ENCODE measurements around the gene HOXA3.

GRCh38 chr7:27126596-27127327 is 25.6 kb downstream of the HOXA3 start:
- TF ChIP-seq POLR2A (IDR thresholded peaks at IDR 0.05) (no peak), EP300 (IDR thresholded peaks at IDR 0.05) (no peak), POLR2AphosphoS5 (IDR thresholded peaks at IDR 0.05) (no peak)
- TF ChIP-seq, protein P1, sequence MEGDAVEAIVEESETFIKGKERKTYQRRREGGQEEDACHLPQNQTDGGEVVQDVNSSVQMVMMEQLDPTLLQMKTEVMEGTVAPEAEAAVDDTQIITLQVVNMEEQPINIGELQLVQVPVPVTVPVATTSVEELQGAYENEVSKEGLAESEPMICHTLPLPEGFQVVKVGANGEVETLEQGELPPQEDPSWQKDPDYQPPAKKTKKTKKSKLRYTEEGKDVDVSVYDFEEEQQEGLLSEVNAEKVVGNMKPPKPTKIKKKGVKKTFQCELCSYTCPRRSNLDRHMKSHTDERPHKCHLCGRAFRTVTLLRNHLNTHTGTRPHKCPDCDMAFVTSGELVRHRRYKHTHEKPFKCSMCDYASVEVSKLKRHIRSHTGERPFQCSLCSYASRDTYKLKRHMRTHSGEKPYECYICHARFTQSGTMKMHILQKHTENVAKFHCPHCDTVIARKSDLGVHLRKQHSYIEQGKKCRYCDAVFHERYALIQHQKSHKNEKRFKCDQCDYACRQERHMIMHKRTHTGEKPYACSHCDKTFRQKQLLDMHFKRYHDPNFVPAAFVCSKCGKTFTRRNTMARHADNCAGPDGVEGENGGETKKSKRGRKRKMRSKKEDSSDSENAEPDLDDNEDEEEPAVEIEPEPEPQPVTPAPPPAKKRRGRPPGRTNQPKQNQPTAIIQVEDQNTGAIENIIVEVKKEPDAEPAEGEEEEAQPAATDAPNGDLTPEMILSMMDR (IDR thresholded peaks at IDR 0.05), result no peak
